ENCODE measurements around the gene SORBS2. TPM values are rescaled to one million over a fixed set of nuclear protein-coding genes. Genes with fewer than 3 reads are reported as not detected.
"Not testable (repeated sequence)": the region's sequence is repeated elsewhere in the genome, so short reads cannot be mapped to it uniquely, and the experiment has no call there.

SORBS2 gene
- total RNA-seq, 1 experiment from 2014 or later = not detected

DNA sequence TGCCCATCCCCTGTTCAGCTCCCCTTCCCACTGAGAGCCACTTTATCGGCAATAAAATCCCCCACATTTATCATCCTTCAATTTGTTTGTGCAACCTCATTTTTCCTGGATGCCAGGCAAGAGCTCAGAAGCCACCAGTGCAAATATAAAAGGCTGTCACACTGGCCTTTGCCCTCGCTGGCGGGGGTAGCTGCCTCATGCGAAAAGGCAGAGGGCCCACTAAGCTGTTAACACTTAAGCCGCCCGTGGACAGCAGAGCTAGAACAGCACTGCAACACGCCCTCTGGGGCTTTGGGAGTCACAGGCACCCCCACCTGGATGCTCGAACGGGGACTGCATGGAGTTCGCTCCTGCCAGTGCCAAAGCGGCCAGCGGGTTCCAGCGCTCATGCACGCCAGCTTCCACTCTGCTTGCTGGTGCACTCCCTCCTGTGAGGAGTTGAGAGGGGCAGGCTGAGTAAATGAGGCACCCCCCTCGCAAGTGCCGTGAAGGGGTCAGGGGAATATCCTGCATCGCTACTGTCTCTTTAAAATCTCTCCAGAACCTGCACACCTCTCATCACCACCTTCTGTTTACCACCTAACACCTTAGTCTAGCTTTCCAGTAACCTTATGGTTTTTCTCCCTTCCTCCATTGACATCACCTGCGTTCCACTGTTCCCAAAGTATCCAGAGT is 99.5 kb downstream of the SORBS2 start:
- Histone ChIP-seq H3K79me2 (ENCODE audit: low read length) (no peaks in the 10 kb centered on the region), H4K20me1 (ENCODE audit: insufficient read depth, low read depth, low read length) (no peaks in the 10 kb centered on the region), H3K9ac (ENCODE audit: low read length) (no peak overlapping the region), H3K27me3 (ENCODE audit: low read length) (no peaks in the 10 kb centered on the region), H3K9me2 (replicated peaks; ENCODE audit: insufficient read depth, low read length) (no peaks in the 10 kb centered on the region), H3K9me3 (ENCODE audit: low read length) (no peaks in the 10 kb centered on the region), H3K27ac (ENCODE audit: low read length) (no peak overlapping the region), H3K4me1 (ENCODE audit: low read length) (no peaks in the 10 kb centered on the region), H3K4me2 (ENCODE audit: low read depth, low read length, poor library complexity, severe bottlenecking) (no peak overlapping the region), H2AFZ (ENCODE audit: low read length) (no peak overlapping the region), H3K4me3 (ENCODE audit: low read length) (no peak overlapping the region), H3K36me3 (ENCODE audit: insufficient read depth, low read length) (no peaks in the 10 kb centered on the region)
- DNase-seq = no peak

DNA sequence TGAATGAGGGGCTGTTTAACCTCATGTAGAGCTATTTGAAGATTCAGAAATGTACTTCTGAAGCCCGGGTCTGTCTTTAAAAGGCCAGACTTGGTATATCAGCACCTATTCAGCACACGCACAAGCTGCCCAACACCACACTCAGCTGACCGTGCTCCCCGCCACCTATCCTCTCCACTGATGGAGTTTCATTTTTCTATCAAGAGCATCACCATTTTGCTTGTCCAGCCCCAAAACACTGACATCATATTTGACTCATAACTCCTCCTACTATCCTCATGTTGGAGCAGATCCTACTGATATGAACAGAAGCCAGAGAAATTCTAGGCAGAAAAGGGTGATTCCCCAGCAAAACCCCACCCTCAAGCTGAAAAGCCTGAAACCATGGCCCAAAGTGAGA is 100.3 kb downstream of the SORBS2 start:
- H3K9ac ChIP-seq (ENCODE audit: low read length) = no peak overlapping the region
- no peaks in the 10 kb centered on the region for H3K79me2 ChIP-seq (ENCODE audit: low read length)
- no peak overlapping the region for H3K4me2 ChIP-seq (ENCODE audit: low read depth, low read length, poor library complexity, severe bottlenecking)
- no peaks in the 10 kb centered on the region for H3K9me2 ChIP-seq (replicated peaks; ENCODE audit: insufficient read depth, low read length)
- H3K9me3 ChIP-seq (ENCODE audit: low read length) = no peaks in the 10 kb centered on the region
- no peaks in the 10 kb centered on the region for H3K36me3 ChIP-seq (ENCODE audit: insufficient read depth, low read length)
- H4K20me1 ChIP-seq (ENCODE audit: insufficient read depth, low read depth, low read length) = no peaks in the 10 kb centered on the region
- H3K27ac ChIP-seq (ENCODE audit: low read length) = no peak overlapping the region
- H3K4me1 ChIP-seq (ENCODE audit: low read length) = no peaks in the 10 kb centered on the region
- no peak for DNase-seq
- no peak overlapping the region for H3K4me3 ChIP-seq (ENCODE audit: low read length)
- H2AFZ ChIP-seq (ENCODE audit: low read length) = no peak overlapping the region
- no peaks in the 10 kb centered on the region for H3K27me3 ChIP-seq (ENCODE audit: low read length)

DNA sequence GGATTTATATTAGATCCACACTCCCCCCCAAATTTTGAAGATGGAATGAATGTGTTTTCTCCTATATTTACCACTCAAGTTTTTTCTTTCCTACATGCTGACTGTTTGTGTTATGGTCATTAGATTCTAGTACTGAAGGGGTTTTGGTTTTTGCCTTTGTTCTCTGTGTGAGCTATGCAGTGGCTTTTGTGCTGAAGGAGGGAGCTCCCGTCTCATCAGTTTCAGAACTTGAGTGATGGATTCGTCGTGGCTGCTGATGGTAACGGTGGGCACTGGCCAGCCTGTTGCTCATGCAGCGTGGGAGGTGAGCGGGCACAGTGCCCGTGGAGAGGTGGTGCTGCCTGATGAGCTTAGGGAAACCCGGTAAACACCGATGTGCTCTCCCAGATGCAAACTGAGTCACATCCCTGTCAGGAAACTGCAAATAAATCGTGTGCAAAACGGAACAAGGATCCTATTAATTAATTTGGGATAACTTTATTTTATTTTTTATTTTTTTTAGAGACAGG is 101.5 kb downstream of the SORBS2 start:
- Histone ChIP-seq H3K9me3 (ENCODE audit: low read length) (no peaks in the 10 kb centered on the region), H4K20me1 (ENCODE audit: insufficient read depth, low read depth, low read length) (no peaks in the 10 kb centered on the region), H2AFZ (ENCODE audit: low read length) (no peak overlapping the region), H3K9ac (ENCODE audit: low read length) (no peak overlapping the region), H3K79me2 (ENCODE audit: low read length) (no peaks in the 10 kb centered on the region), H3K4me1 (ENCODE audit: low read length) (no peaks in the 10 kb centered on the region), H3K9me2 (replicated peaks; ENCODE audit: insufficient read depth, low read length) (no peaks in the 10 kb centered on the region), H3K4me3 (ENCODE audit: low read length) (no peak overlapping the region), H3K36me3 (ENCODE audit: insufficient read depth, low read length) (no peaks in the 10 kb centered on the region), H3K27ac (ENCODE audit: low read length) (no peak overlapping the region), H3K27me3 (ENCODE audit: low read length) (no peaks in the 10 kb centered on the region), H3K4me2 (ENCODE audit: low read depth, low read length, poor library complexity, severe bottlenecking) (no peak overlapping the region)
- no peak for DNase-seq

DNA sequence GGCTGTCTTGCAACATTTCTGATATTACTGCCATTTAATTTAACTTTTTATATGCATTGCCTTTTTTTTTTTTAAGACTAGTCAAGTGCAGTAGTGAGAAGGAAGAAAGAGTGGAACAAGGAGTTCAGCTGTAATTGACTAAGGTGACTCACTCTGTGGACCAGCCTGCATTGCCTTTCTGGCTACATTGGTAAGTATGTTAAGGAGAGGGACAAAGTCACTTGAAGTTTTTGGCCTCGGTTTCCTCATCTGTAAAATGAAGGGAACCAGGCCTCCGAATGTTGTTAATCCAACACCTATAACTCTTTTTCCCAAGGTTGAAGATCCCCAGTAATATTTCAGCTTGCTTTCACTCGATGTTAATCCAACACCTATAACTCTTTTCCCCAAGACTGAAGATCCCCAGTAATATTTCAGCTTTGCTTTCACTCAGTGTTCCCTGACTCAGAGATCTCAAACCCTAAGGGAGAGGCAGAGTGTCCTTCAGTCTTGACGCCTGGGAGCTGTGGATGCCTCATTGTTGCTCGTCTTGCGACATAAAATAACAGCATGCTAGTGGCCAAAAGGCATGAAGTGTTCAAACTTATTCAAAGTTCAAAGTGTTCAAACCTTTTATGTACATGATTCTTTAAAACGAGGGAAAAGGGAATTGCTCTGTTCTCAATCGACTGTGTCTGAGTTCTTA is 102.0 kb downstream of the SORBS2 start:
- Histone ChIP-seq H3K4me2 (ENCODE audit: low read depth, low read length, poor library complexity, severe bottlenecking) (no peak overlapping the region), H4K20me1 (ENCODE audit: insufficient read depth, low read depth, low read length) (no peaks in the 10 kb centered on the region), H2AFZ (ENCODE audit: low read length) (no peak overlapping the region), H3K9me3 (ENCODE audit: low read length) (no peaks in the 10 kb centered on the region), H3K27ac (ENCODE audit: low read length) (no peak overlapping the region), H3K4me3 (ENCODE audit: low read length) (no peak overlapping the region), H3K27me3 (ENCODE audit: low read length) (no peaks in the 10 kb centered on the region), H3K36me3 (ENCODE audit: insufficient read depth, low read length) (no peaks in the 10 kb centered on the region), H3K4me1 (ENCODE audit: low read length) (no peaks in the 10 kb centered on the region), H3K79me2 (ENCODE audit: low read length) (no peaks in the 10 kb centered on the region), H3K9ac (ENCODE audit: low read length) (no peak overlapping the region), H3K9me2 (replicated peaks; ENCODE audit: insufficient read depth, low read length) (no peaks in the 10 kb centered on the region)
- no peak for DNase-seq

DNA sequence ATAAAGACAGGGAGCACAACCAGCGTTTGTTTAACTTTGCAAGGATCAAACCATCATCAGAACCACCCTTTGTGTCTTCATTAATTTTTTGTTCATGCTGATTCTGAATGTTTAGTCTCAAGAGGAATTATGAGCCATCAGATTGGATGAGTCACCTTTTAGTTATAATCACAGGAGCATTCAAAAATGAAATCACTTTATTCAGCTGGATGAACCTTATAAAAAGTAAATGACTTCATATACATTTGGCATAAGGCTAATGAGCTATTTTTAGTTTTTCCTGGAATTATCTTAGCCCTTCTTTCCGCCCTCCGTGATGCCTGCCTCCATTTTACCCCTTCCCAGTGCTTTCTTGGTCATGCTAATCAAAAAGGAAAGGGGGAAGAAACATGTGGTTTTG is 103.6 kb downstream of the SORBS2 start:
- no peak overlapping the region for H3K27ac ChIP-seq (ENCODE audit: low read length)
- no peak overlapping the region for H2AFZ ChIP-seq (ENCODE audit: low read length)
- H3K9me2 ChIP-seq (replicated peaks; ENCODE audit: insufficient read depth, low read length) = no peaks in the 10 kb centered on the region
- no peak for DNase-seq
- H3K27me3 ChIP-seq (ENCODE audit: low read length) = no peaks in the 10 kb centered on the region
- no peaks in the 10 kb centered on the region for H3K36me3 ChIP-seq (ENCODE audit: insufficient read depth, low read length)
- H3K4me1 ChIP-seq (ENCODE audit: low read length) = no peaks in the 10 kb centered on the region
- no peak overlapping the region for H3K9ac ChIP-seq (ENCODE audit: low read length)
- H3K4me3 ChIP-seq (ENCODE audit: low read length) = no peak overlapping the region
- no peaks in the 10 kb centered on the region for H3K79me2 ChIP-seq (ENCODE audit: low read length)
- H4K20me1 ChIP-seq (ENCODE audit: insufficient read depth, low read depth, low read length) = no peaks in the 10 kb centered on the region
- no peaks in the 10 kb centered on the region for H3K9me3 ChIP-seq (ENCODE audit: low read length)
- no peak overlapping the region for H3K4me2 ChIP-seq (ENCODE audit: low read depth, low read length, poor library complexity, severe bottlenecking)

DNA sequence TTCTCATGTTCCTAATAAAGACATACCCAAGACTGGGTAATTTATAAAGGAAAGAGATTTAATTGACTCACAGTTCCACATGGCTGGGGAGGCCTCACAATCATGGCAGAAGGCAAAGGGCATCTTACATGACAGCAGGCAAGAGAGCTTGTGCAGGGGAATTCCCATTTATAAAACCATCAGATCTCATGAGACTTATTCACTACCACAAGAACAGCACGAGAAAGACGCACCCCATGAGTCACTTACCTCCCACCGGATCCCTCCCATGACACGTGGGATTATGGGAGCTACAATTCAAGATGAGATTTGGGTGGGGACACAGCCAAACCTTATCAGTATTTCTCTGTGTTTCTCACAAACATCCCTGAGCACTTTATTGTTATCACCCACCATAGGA is 104.4 kb downstream of the SORBS2 start:
- not testable (repeated sequence) for H3K4me3 ChIP-seq (ENCODE audit: low read length); H3K9me3 ChIP-seq (ENCODE audit: low read length); H3K27ac ChIP-seq (ENCODE audit: low read length); H3K27me3 ChIP-seq (ENCODE audit: low read length); H3K36me3 ChIP-seq (ENCODE audit: insufficient read depth, low read length); H3K9me2 ChIP-seq (replicated peaks; ENCODE audit: insufficient read depth, low read length); H3K79me2 ChIP-seq (ENCODE audit: low read length); H3K9ac ChIP-seq (ENCODE audit: low read length); H2AFZ ChIP-seq (ENCODE audit: low read length); DNase-seq; H3K4me1 ChIP-seq (ENCODE audit: low read length); H4K20me1 ChIP-seq (ENCODE audit: insufficient read depth, low read depth, low read length); H3K4me2 ChIP-seq (ENCODE audit: low read depth, low read length, poor library complexity, severe bottlenecking)

DNA sequence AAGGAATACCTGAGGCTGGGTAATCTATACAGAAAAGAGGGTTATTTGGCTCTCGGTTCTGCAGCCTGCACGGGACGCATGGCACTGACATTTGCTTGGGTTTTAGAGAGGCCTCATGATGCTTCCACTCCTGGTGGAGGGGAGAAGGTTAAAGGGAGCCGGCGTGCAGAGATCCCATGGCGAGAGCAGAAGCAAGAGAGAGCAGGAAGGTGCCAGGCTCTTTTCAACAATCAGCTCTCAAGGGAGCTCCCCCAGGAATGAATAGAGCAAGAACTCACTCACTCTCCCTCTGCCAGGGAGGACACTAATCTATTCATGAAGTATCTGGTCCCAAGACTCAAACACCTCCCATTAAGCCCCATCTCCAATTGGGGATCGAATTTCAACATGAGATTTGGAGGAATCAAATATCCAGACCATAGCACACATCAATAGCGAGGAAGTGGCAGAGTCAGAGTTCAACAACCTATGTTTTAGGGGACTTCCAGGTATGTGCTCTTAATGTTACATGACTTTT is 109.8 kb downstream of the SORBS2 start:
- Histone ChIP-seq H4K20me1 (ENCODE audit: insufficient read depth, low read depth, low read length) (no peaks in the 10 kb centered on the region), H3K4me3 (ENCODE audit: low read length) (no peak overlapping the region), H3K79me2 (ENCODE audit: low read length) (no peaks in the 10 kb centered on the region), H3K9me2 (replicated peaks; ENCODE audit: insufficient read depth, low read length) (no peaks in the 10 kb centered on the region), H3K9ac (ENCODE audit: low read length) (no peak overlapping the region), H2AFZ (ENCODE audit: low read length) (no peak overlapping the region), H3K9me3 (ENCODE audit: low read length) (no peaks in the 10 kb centered on the region), H3K4me1 (ENCODE audit: low read length) (no peaks in the 10 kb centered on the region), H3K27ac (ENCODE audit: low read length) (no peak overlapping the region), H3K36me3 (ENCODE audit: insufficient read depth, low read length) (no peaks in the 10 kb centered on the region), H3K4me2 (ENCODE audit: low read depth, low read length, poor library complexity, severe bottlenecking) (no peak overlapping the region), H3K27me3 (ENCODE audit: low read length) (no peaks in the 10 kb centered on the region)
- no peak for DNase-seq

DNA sequence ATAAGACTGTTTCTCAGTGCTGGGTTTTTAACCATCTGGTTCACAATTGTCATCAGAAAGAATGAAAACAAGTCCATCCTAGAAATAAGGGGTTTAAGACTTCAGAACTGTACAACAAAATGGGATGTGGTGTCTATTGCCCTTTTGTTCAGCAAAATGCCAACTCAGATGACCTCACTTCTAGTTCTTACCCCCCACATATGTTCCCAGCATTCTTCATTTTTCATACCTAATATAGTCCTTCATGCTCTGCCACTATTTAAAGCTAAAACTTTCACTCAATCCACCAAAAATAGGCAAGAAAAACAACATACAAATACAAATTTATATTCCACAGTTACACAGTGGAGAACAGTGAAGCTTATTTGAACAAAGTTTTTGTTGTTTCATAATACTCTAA is 111.4 kb downstream of the SORBS2 start:
- no peak overlapping the region for H3K27ac ChIP-seq (ENCODE audit: low read length)

More for the DNA sequence above, 111.4 kb downstream of the SORBS2 start:
- Histone ChIP-seq H3K4me2 (ENCODE audit: low read depth, low read length, poor library complexity, severe bottlenecking) (no peak overlapping the region), H2AFZ (ENCODE audit: low read length) (no peak overlapping the region), H3K4me3 (ENCODE audit: low read length) (no peak overlapping the region), H3K79me2 (ENCODE audit: low read length) (no peaks in the 10 kb centered on the region), H4K20me1 (ENCODE audit: insufficient read depth, low read depth, low read length) (no peaks in the 10 kb centered on the region), H3K9ac (ENCODE audit: low read length) (no peak overlapping the region), H3K9me3 (ENCODE audit: low read length) (no peaks in the 10 kb centered on the region), H3K9me2 (replicated peaks; ENCODE audit: insufficient read depth, low read length) (no peaks in the 10 kb centered on the region), H3K27me3 (ENCODE audit: low read length) (no peaks in the 10 kb centered on the region), H3K4me1 (ENCODE audit: low read length) (no peaks in the 10 kb centered on the region), H3K36me3 (ENCODE audit: insufficient read depth, low read length) (no peaks in the 10 kb centered on the region)
- no peak for DNase-seq
